DOHH2 (cell line): ENCODE results near the gene LRPAP1.

Experiments
- H3F3A ChIP-seq: fragments of 200-600 bp; sonication (generic), shearing (Covaris generic); 2 replicates; pipeline ENCODE4 v1.6.0; 2016; ENCODE audit warnings: antibody characterized with exemption, mild to moderate bottlenecking; ENCODE audit not compliant: control insufficient read depth, insufficient read depth
- H3K27ac ChIP-seq: fragments of 200-600 bp; sonication (generic); 2 replicates; pipeline ENCODE4 v1.5.1; 2014; ENCODE audit warnings: low read depth, mild to moderate bottlenecking, low read length, moderate library complexity
- H3K27me3 ChIP-seq: fragments of 200-600 bp; sonication (generic); 2 replicates; pipeline ENCODE4 v1.6.1; 2014; ENCODE audit warnings: mild to moderate bottlenecking, low read length, mixed read lengths; ENCODE audit not compliant: control insufficient read depth
- H3K36me3 ChIP-seq: fragments of 200-600 bp; sonication (generic); 2 replicates; pipeline ENCODE4 v1.6.1; 2014; ENCODE audit warnings: mild to moderate bottlenecking, low read length, moderate library complexity, mixed read lengths; ENCODE audit not compliant: control insufficient read depth
- H3K4me1 ChIP-seq: fragments of 200-600 bp; sonication (generic); 2 replicates; pipeline ENCODE4 v1.6.1; 2014; ENCODE audit warnings: mild to moderate bottlenecking, low read length, mixed read lengths; ENCODE audit not compliant: control insufficient read depth
- H3K4me2 ChIP-seq: fragments of 200-600 bp; sonication (generic); 2 replicates; pipeline ENCODE4 v1.6.0; 2014; ENCODE audit warnings: mild to moderate bottlenecking, low read length, moderate library complexity
- H3K4me3 ChIP-seq: fragments of 200-600 bp; sonication (generic); 2 replicates; pipeline ENCODE4 v1.5.1; 2014; ENCODE audit warnings: mild to moderate bottlenecking, low read length, mixed read lengths
- H3K79me2 ChIP-seq: fragments of 200-600 bp; sonication (generic); 2 replicates; pipeline ENCODE4 v1.6.1; 2014; ENCODE audit warnings: mild to moderate bottlenecking, low read length, mixed read lengths; ENCODE audit not compliant: control insufficient read depth
- H3K9me2 ChIP-seq: fragments of 200-600 bp; sonication (generic); replicated peaks from 2 replicates; pipeline ENCODE4 v1.6.1; 2014; ENCODE audit warnings: mild to moderate bottlenecking, low read length, mixed read lengths; ENCODE audit not compliant: control insufficient read depth
- H3K9me3 ChIP-seq: fragments of 200-600 bp; sonication (generic); 2 replicates; pipeline ENCODE4 v1.6.1; 2014; ENCODE audit warnings: antibody characterized with exemption, low read length, mixed read lengths; ENCODE audit not compliant: control insufficient read depth, insufficient read depth
- H4K20me1 ChIP-seq: fragments of 200-600 bp; sonication (generic); 2 replicates; pipeline ENCODE4 v1.6.0; 2014; ENCODE audit warnings: low read depth, mild to moderate bottlenecking, antibody characterized with exemption, low read length, moderate library complexity; ENCODE audit not compliant: control insufficient read depth, insufficient read depth
- CTCF ChIP-seq: fragments of 200-600 bp; sonication (generic); IDR thresholded peaks from one replicate; pipeline ENCODE4 v1.5.1; 2014; ENCODE audit warnings: antibody characterized with exemption, mild to moderate bottlenecking, low read depth, low read length; ENCODE audit not compliant: poor library complexity, severe bottlenecking
- EZH2phosphoT487 ChIP-seq: fragments of 200-600 bp; sonication (generic); IDR thresholded peaks from 2 replicates; pipeline ENCODE4 v1.6.1; 2017; ENCODE audit warnings: borderline replicate concordance, mild to moderate bottlenecking, antibody characterized with exemption, low read length, moderate library complexity, mixed read lengths

The LRPAP1 gene

GRCh38 chr4:3511187-3511586, 21.0 kb downstream of the LRPAP1 start:
- no peaks in the 10 kb centered on the region for H3K4me1 ChIP-seq
- no peaks in the 10 kb centered on the region for H3K9me2 ChIP-seq
- H3K9me3 ChIP-seq: no peaks in the 10 kb centered on the region
- TF ChIP-seq EZH2phosphoT487: no peak
- no peak for TF ChIP-seq CTCF
- no peaks in the 10 kb centered on the region for H4K20me1 ChIP-seq
- H3K27ac ChIP-seq: no peak overlapping the region
- H3K79me2 ChIP-seq: no peaks in the 10 kb centered on the region
- H3F3A ChIP-seq: no peaks in the 10 kb centered on the region
- H3K36me3 ChIP-seq: peaks cover 53% of the 10 kb centered on the region
- no peak overlapping the region for H3K4me3 ChIP-seq
- no peak overlapping the region for H3K4me2 ChIP-seq
- no peaks in the 10 kb centered on the region for H3K27me3 ChIP-seq

DNA sequence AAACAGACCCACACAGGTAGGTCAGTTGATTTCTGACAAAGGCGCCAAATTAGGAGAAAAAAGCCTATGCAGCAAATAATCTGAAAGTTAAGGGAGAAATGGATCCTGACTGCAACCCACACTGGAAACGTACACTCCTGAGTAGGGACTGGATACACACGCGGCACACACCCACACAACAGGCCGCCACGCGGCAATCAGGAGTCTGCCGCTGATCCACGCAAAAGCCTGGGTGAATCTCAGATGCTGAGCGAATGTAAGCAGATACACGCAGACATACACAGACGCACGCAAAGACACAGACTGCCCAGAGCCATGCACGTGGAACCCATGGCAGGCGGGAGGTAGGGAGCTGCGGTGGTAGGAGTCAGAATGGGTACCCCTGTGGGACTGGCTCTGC, 21.7 kb downstream of the LRPAP1 start:
- Histone ChIP-seq H3K79me2 (no peaks in the 10 kb centered on the region), H3K9me2 (no peaks in the 10 kb centered on the region), H4K20me1 (no peaks in the 10 kb centered on the region), H3K4me2 (no peak overlapping the region), H3F3A (no peaks in the 10 kb centered on the region), H3K36me3 (peaks cover 51% of the 10 kb centered on the region), H3K27ac (no peak overlapping the region), H3K4me3 (no peak overlapping the region), H3K9me3 (no peaks in the 10 kb centered on the region), H3K4me1 (no peaks in the 10 kb centered on the region), H3K27me3 (no peaks in the 10 kb centered on the region)
- TF ChIP-seq CTCF: no peak
- no peak for TF ChIP-seq EZH2phosphoT487

GRCh38 chr4:3508542-3508941, 23.7 kb downstream of the LRPAP1 start:
- Histone ChIP-seq H3K9me3 (no peaks in the 10 kb centered on the region), H3K27ac (no peak overlapping the region), H3K4me2 (no peak overlapping the region), H3K79me2 (no peaks in the 10 kb centered on the region), H3K4me3 (no peak overlapping the region), H3K9me2 (no peaks in the 10 kb centered on the region), H4K20me1 (no peaks in the 10 kb centered on the region), H3F3A (no peaks in the 10 kb centered on the region), H3K36me3 (peaks cover 46% of the 10 kb centered on the region), H3K27me3 (no peaks in the 10 kb centered on the region), H3K4me1 (no peaks in the 10 kb centered on the region)
- TF ChIP-seq EZH2phosphoT487 (no peak), CTCF (no peak)

- H3K36me3 ChIP-seq: peaks cover 21% of the 10 kb centered on the region
- no peaks in the 10 kb centered on the region for H3K79me2 ChIP-seq
- H3K27ac ChIP-seq: no peak overlapping the region
- H4K20me1 ChIP-seq: no peaks in the 10 kb centered on the region
- no peaks in the 10 kb centered on the region for H3K4me1 ChIP-seq
- no peaks in the 10 kb centered on the region for H3F3A ChIP-seq
- TF ChIP-seq CTCF (no peak), EZH2phosphoT487 (no peak)
- no peaks in the 10 kb centered on the region for H3K27me3 ChIP-seq
- no peaks in the 10 kb centered on the region for H3K9me2 ChIP-seq
- H3K4me2 ChIP-seq: no peak overlapping the region
- no peaks in the 10 kb centered on the region for H3K9me3 ChIP-seq
- H3K4me3 ChIP-seq: no peak overlapping the region
Observed at GRCh38 chr4:3505231-3505630, 27.0 kb downstream of the LRPAP1 start.
